HG02973 (cell line): ENCODE data around the gene GCN1.
A peak's percentile ranks its signal among the peaks of the same experiment; 100 is the strongest.

ENCODE experiments used
- ATAC-seq: cut with Tn5 transposase; IDR thresholded peaks from one replicate; pipeline ENCODE4 v1.9.1; 2021; ENCODE audit warnings: moderate library complexity; ENCODE audit not compliant: unreplicated experiment

Gene GCN1

DNA sequence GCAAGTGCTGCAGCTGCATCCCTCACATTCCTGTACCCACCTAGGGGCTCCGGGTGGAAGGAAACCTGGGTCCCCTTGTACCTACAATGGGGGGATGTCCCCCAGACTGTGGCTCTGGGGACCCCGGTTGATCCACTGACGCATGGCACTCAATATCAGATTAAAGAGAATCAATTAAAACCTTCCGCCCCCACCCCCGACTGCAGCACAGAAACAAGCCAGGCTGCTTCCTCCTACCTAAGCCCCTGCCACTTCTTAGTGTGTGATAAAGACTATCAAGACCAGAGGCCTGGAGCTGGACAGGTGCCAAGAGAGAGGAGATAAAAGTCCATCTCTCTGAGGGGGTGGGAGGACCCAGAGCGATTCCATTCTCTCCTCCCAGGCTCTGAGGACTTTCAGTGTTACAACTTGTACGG, 34.6 kb upstream of the GCN1 start:
- ATAC-seq = no peak

DNA sequence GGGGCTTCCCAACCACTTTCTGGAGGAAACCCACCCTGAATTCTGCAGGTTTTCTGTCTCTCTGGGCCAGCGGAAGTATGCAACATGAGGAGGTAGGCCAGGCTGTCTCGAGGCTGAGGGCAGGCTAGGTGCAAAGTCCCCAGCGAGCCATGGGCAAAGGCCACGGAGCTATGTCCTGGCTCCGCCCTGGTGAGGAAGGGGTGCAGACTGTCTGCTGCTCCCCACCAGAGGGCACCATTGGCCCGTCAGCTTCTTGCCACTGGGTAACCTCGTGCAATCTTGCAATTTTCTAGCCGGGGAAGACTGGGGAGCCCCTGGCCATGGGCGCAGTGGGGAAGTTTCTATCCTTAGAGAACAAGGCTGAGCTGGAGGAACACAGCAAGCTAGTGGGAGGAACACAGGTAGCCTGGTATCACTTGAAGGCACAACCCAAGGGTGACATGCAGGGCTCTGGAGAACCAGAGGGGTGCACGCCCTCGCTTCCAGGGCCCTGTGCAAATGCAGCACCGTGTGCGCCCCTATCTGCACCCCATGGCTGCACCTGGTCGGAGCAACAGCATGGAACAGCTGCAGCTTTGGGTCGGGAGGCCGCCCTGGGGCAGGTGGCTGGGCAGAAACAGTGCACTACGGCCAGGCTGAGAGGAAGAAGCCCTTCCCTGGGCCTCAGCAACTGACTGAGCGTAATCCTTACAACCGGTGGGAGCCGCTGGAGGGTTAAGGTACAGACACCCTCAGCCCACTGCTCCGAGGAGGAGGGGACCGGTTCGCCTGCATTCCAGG, 34.0 kb upstream of the GCN1 start:
- ATAC-seq = peak; percentile 74

DNA sequence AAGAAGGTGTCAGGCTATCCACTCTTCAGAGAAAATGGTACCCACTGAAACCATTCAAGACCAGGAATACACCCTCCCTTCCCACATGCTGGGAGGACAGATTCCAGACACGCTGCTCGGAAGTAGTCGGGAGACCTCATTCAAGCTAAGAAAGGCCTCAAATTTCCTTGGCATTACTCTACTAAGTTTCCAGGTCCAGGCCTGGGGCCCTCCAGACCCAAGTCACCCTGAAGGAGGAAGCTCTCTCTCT, 33.5 kb upstream of the GCN1 start:
- ATAC-seq = no peak

DNA sequence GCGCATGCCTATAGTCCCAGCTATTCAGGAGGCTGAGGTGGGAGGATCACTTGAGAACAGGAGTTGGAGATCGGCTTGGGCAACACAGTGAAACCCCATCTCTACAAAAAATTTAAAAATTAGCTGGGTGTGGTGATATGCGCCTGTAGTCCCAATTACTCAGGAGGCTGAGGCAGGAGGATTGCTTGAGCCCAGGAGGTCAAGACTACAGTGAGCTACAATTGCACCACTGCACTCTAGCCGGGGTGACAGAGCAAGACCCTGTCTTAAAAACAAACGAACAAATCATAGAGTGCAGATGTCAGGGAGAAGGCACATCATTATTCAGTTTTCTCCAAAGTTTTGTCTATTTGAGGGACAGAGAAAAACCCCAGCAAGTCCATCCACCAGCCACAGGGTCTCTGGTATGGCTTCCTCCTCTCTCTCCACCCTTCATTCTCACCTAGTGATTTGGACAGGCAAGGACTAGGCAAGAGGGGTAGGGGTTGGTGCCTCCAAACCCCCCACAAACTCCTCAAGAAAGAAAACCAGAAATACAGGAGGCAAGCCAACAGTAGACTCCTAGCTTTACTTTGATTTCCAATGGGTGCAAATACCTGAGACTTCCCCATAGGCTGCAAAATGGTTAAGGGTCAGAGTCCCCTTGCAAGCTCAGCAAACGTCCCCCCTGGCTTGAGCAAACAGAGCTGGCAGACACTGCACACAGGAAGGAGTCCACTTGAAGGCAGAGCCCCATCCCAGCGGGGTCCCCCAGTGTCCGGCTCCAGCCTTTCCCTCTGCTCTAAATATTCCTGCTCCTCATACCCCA, 32.9 kb upstream of the GCN1 start:
- ATAC-seq = no peak

DNA sequence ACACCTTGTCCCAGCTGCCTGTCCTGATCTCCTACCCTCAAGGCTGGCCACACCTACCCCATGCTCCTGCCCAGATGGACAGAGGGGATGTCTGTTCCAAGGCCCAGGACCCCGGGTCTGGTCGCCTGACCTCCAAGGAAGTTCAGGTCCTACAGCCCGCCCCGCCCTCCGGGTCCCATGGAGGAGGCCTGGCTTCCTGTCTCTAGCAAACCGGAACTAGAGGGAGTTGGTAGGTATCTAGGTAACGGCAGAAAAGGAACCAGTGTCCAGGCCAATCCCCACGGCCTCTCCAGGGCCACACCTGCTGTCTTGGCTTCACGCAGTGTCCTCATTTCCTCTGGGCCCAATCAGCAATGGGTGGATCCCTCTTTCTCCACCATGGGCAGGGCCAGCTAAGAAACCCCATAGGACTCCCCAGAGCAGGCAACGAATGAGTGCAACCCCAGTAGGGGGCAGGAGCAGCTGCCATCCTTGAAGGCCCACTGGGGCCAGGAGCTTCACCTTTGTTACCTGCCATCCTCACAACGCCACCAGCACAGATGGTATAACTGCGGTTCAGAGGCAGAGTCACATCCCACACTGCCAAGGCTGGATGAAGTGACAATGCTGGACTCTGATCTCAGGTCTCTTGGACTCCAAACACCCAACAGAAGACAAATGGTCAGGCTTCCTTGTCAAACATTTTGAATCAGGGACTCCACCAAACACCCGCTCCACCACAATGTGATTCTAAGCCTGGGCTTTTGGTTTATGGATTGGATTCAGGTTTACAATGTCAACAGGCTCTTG, 31.5 kb upstream of the GCN1 start:
- ATAC-seq = no peak

DNA sequence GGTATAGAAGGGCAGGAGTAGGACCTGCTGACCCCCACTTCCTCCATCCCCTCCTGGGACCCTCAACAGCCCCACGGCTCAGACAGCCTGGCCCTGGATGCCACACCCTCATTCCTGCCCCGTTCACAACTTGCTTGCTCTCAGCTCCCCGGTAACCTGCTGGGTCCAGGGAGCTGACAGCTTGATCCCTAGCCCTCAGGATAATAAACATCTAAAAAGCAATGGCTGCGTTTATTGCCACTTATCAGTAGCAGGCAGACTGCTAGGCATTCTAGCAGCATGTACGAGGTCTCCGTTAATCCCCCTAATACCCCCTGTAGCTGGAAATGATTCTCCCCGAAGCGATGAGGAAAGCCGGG, 30.7 kb upstream of the GCN1 start:
- no peak for ATAC-seq

DNA sequence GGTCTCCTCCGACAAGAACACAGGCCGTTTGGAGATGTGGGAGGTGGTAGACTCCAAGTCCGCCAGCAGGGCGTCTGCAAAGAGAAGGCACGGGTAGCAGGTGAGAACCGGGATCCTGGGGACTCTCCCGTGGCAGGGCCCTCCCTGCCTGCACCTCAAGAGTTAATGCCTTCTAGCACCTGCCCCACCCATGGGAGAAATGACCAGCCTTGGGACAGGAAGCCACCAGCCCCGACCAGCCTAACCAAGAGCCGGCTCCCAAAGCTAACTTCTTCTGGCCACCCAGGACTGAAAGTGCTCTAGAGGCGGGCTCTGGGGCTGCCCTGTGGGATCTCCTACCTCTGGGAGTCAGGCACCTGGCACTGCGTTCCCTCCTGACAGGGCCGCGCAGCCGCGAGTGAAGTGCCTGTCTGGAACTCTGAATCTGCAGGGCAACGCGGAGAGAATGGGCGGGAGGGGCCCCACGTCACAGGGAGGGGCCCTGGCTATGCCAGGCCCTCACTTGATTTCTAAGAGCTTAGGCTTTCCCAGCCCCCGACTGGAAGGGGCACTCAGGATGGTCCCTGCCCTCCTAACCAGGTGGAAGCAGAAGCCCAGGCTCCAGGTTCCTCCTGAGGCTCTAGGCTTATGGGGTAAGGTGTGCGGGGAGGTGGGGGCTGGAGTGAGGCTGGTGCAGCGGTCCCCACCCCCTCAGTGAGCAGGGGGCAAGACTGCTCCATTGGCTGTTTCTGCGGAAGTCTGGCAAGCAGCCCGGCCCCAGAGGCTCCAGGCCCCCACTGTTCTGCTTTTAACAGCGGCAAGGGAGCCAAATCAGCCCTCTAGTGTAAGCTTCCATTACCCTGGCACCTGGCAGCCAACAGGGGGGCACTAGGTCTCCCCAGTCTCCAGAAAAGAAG, 30.0 kb upstream of the GCN1 start:
- ATAC-seq = no peak

DNA sequence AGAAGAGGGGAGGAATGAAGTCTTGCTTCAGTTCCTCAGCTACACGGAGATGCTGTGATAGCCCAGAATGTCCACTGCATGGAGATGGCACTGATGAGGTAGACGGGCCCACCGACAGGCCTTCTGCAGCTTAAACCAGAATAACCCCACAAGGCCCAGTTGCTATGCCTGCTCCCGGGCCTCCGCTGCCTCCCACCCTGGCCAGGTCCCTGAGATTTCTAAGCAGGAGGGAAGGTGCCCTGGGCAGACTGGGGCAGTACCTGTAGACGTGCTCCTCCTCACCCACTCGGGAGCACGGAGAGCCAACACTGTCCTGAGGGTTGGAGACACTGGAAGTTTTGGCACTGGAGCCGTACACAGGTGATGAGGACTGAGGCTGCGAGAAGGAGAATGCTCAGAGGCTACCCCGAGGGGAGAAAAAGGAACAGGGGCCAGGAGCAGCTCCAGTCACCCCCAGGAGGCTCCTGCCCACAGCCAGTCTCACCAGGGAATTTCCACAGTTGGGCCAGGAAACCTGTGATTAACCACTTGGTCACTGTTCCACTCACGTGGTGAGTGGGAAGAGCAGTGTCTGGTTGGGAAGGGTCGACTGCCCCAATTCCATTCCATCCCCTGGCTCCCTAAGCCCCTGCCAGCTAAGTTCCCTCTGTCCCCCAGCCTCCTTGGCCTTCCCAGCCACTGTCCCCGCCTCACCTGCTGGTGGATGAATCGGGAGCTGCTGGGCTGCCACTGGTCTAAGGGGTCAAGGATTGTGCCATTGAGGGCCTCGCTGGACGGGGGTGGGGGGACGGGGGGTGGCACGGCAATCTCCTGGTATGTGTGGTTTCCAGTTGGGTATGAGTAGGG, 29.2 kb upstream of the GCN1 start:
- no peak for ATAC-seq

DNA sequence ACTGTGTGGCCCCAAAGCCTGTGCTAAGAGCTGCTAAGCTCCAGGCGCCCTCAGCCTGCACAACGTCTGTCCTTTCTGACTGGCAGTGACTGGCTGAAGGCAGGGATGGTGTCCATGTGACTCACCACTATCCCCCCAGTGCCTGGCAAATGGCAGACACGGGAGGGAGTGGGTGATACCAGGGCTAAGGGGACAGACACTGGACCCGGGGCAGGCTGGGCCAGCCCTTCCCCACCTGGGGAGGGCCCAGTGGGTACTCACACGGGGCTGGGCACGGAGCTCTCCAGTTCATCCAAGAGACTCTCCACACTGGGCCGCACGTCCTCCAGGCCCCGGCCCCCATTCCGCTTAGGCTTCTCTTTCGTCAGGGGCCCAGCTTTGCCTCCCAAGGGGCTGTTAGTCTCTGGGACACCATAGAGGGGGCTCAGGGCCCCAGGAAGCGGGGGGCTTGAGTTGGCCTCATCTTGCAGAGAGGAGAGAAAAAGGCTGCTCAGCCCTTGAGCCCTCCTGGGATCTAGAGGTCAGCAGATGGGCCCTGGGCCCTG, 27.8 kb upstream of the GCN1 start:
- no peak for ATAC-seq

DNA sequence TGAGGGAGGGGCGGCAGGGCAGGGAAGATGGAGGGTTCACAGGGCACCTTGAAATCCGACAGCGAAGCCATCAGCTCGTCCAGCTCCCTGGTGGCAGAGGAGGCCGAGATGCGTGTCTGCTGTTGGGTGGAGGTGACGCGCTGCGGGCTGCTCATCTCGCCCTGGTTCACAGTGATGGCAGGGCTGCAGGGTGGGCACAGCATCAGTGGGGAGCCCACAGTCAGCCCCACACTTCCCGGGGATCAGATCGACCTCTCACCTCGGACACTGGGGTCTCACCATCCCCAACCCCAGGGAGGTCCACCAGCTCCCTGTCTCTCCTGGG, 27.0 kb upstream of the GCN1 start:
- ATAC-seq = no peak

DNA sequence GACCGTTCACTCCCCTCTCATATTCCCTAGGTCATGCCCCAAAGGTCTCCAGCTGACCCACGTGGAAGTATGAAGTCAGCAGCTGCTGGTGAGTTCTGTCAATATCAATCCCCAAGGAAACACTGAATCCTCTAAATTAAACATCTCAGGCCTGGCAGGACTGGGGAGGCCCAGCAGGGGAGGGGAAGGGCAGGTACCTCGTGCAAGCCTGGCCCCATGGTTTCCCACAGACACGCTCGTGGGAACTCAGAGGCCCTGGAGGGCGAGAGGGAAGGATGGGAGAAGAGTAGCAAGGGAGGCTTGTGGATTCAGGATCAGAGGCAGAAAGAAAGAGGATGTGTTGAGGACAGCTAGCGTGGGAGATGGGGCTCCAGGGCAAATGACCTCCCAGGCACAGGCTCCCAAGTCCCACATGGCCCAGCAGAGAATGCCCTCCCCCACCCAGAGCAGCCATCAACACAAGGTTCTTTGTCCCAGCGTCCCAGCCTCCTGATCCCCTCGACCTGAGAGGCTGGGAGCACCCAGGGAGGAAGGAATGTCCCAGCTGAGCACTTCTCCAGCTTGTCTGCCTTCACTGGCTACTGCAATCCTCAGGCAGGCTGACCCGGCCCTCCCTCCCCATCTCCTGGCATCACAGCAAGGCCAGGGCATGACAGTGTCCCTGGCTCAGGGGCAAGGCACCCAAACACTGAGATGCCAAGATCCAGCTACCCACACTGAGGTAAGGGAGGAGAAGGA, 26.5 kb upstream of the GCN1 start:
- no peak for ATAC-seq

DNA sequence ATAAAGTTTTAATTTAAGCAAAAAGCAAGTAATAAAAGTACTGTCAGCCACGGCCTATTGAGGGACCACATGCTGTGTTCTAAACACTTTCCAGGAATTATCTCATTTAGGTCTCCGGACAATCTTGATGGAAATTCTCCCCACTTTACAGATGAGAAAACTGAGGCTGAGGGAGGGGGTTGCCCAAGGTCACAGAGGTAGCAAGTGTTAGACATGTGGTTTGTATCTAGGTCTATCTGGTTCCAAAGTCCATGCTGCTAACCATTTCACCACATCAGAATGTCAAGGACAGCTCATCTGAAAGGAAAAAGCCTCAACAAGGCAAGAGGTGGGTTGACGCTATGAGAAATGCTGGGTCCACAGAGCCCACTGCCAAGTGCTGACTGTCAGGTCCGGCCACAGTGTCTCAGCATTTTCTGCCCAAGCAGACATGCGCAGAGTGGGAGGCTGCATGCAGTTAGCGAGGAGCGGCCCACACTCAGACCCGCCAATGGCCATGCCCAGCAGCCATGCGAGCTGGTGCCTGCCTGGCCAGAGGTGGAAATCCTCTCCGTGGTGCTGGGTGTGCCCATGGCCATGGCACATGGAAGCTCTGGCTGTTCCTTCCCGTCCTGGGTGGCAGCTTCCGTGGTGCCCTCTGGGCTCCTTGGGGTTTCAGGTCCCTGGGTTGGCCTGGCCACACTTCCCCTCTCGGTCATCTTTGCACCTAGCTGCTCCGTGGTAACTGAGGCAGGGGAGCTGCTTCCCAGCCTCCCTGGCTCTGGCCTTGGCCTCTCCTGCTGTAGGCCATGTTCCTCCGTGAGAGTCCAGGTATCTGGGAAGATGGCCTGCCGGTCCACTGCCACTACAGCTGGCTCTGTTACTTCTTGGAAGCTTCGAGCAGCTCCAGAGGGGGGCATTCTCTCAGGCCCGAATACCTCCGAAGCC, 24.4 kb upstream of the GCN1 start:
- ATAC-seq = no peak

DNA sequence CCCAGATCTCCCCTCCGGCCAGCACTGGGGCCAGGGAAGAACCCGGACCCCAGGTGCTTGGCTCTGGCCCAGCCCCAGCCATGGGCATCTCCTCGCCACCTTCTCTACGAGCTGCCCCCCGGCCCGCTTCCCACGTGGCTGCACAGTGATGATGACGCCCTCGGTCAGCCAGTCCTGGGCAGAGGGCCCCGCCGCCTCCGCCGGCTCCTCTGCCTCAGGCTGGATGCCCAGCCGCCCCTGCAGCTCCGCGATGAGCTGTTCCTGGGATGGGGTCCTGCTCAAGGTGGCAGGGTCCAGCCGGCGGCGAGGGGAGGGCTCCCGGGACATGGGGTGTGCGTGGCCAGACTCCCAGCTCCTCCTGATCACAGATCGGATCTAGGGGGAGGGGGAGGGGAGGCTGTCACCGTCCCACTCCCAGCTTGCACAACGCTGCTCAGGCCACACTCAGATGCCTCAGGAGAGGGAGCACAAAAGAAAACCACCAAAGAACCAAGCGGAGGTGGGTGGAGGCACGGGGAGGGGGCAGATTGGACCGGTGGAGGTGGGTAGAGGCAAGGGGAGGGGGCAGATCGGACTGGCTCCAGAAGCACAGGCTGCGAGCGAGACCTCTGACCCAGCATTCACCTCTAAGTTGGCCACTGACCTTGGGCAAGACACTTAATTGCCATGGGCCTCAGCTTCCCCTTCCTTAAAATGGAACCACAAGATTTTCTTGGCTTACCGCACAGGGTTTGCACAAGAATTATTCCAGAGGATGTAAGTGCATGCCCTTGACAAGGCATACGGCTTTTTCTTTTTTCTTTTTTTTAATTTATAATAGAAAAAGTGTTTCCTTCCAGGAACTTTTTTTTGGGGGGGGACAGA, 22.5 kb upstream of the GCN1 start:
- no peak for ATAC-seq

DNA sequence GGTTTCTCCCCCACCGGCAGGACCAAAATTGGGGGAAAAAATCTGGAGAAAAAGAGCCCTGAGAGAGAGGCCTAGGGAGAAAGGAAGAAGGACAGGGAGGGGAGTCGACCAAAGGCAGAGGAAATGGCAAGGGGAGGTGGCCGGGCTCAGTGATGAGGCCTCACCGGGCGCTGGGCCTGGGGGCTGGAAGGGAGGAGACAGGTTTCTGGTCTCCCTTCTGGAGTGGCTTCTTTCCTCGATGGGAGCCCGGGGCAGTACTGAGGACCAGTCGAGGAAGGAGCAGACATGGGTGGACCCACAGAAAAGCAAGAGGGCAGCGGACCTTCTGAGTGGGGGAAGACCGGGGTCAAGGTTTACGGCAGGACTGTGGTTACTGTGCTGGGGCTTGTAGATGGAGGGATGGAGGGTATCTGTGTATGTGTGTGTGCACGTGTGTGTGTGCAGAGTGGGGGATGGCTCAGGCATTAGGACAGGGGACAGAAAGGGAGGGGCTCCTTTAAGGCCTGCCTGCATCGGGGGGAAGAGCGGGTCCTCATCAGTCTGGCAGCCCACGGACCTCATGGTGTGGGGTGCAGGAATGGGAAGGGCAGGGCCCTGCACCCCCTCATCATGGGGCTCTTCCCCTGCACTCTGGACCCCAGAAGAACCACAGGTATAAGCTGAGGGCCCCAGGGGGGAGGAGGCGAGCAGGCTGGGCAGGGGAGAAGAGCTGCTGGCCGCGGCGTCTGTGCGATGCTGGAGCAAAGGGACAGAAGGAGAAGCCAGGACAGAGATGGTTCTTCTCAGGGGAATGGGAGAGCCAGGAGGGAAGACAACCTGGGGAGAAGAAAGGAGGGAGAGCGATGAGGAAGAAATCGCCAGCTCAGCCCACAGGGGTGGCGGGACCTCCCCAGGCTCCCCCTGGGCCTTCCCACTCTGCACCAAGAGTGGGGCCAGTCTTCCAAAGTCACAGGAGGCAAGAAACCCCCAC, 21.5 kb upstream of the GCN1 start:
- ATAC-seq = no peak

DNA sequence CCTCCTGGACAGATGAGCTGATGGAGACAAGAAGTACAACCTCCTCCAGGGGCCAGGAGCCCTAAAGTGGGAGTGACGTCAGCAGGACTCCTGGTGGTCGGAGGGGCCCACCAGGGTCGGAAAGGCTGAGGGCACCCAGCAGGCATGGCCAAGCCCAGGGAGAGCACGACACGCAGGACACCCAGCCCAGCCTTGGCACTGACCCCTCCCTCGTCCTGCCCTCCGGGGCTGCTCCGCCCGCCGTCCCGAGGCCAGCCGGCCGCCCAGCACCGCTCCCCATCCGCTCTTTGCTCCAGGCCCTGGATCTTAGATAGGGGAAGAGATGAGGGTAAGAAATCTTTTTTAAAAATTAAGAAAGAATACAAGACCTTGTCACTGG, 20.8 kb upstream of the GCN1 start:
- ATAC-seq = no peak
